OCI-LY7 (cell line): ENCODE measurements around the gene TMEM114. TPM values are rescaled to one million over a fixed set of nuclear protein-coding genes. Genes with fewer than 3 reads are reported as not detected.

Source experiments
- BruUV-seq: library from RNA; stranded (reverse); fragments of 400-500 nt; replicated peaks from 2 replicates; lab custom pipeline; 2021; lab: Mats Ljungman, UMichigan
- CTCF ChIA-PET: fragments of 300-600 bp; sonication (Branson Sonifier 250); formaldehyde crosslinking; loops from one replicate; lab custom pipeline; 2022; ENCODE audit warnings: antibody characterized with exemption; ENCODE audit not compliant: unreplicated experiment; lab: Charles Lee
- POLR2A ChIA-PET: fragments of 300-600 bp; sonication (Branson Sonifier 250); formaldehyde crosslinking; loops from one replicate; lab custom pipeline; 2022; ENCODE audit warnings: antibody characterized with exemption; lab: Charles Lee
- DNase-seq: peaks from one replicate; pipeline ENCODE4 v3.0.0-alpha.2; 2015; ENCODE audit warnings: low spot score
- H2AFZ ChIP-seq: fragments of 200-600 bp; sonication (generic), shearing (Covaris generic); 2 replicates; pipeline ENCODE4 v1.6.1; 2014; ENCODE audit warnings: mild to moderate bottlenecking, antibody characterized with exemption, low read length, moderate library complexity
- H3K27ac ChIP-seq: fragments of 200-600 bp; sonication (generic); 2 replicates; pipeline ENCODE4 v1.5.1; 2014; ENCODE audit warnings: mixed run types, low read depth, mild to moderate bottlenecking, moderate library complexity, low read length, inconsistent platforms; ENCODE audit not compliant: poor library complexity, severe bottlenecking
- H3K36me3 ChIP-seq: fragments of 200-600 bp; sonication (generic); 2 replicates; pipeline ENCODE4 v1.6.1; 2014; ENCODE audit warnings: mild to moderate bottlenecking, antibody characterized with exemption, low read length, moderate library complexity, mixed read lengths; ENCODE audit not compliant: insufficient read depth
- H3K4me1 ChIP-seq: fragments of 200-600 bp; sonication (generic); 2 replicates; pipeline ENCODE4 v1.5.1; 2014; ENCODE audit warnings: mild to moderate bottlenecking, low read length; ENCODE audit not compliant: insufficient read depth, poor library complexity, severe bottlenecking
- H3K4me2 ChIP-seq: fragments of 200-600 bp; sonication (generic); 2 replicates; pipeline ENCODE4 v1.6.1; 2014; ENCODE audit warnings: mild to moderate bottlenecking, low read length
- H3K4me3 ChIP-seq: fragments of 200-600 bp; sonication (generic); 2 replicates; pipeline ENCODE4 v1.5.1; 2014; ENCODE audit warnings: mild to moderate bottlenecking, low read depth, low read length; ENCODE audit not compliant: poor library complexity, severe bottlenecking
- H3K79me2 ChIP-seq: fragments of 200-600 bp; sonication (generic); 2 replicates; pipeline ENCODE4 v1.6.1; 2016; ENCODE audit warnings: low read depth, mild to moderate bottlenecking, low read length, moderate library complexity, mixed read lengths; ENCODE audit not compliant: insufficient read depth
- H3K9me2 ChIP-seq: fragments of 200-600 bp; sonication (generic); 2 replicates; pipeline ENCODE4 v1.6.1; 2016; ENCODE audit warnings: mild to moderate bottlenecking, low read length, mixed read lengths; ENCODE audit not compliant: insufficient read depth
- H3K9me3 ChIP-seq: fragments of 200-600 bp; sonication (generic); 2 replicates; pipeline ENCODE4 v1.6.1; 2014; ENCODE audit warnings: mild to moderate bottlenecking, mixed run types, low read length, mixed read lengths
- H4K20me1 ChIP-seq: fragments of 200-600 bp; sonication (generic); 2 replicates; pipeline ENCODE4 v1.6.1; 2014; ENCODE audit warnings: mild to moderate bottlenecking, antibody characterized with exemption, low read length, moderate library complexity, mixed read lengths; ENCODE audit not compliant: insufficient read depth
- CTCF ChIP-seq: fragments of 200-600 bp; sonication (generic); conservative IDR thresholded peaks from 2 replicates; pipeline ENCODE4 v1.5.1; 2014; ENCODE audit warnings: mild to moderate bottlenecking, antibody characterized with exemption, low read length, moderate library complexity, mixed read lengths
- EZH2phosphoT487 ChIP-seq: fragments of 200-600 bp; sonication (generic); IDR thresholded peaks from 2 replicates; pipeline ENCODE4 v1.6.1; 2018; ENCODE audit warnings: low read depth, borderline replicate concordance, mild to moderate bottlenecking, mixed run types, antibody characterized with exemption, low read length, moderate library complexity, mixed read lengths
- intact Hi-C: fragments of 100-400 bp; cut with micrococcal nuclease; formaldehyde crosslinking; loops from one replicate; pipeline ENCODE4 v1.10.0; 2022; ENCODE audit not compliant: unreplicated experiment
- total RNA-seq, 2 experiments: library from RNA; depleted of rRNA in 1 of 2; stranded (reverse); fragments of >200 nt in 1 of 2; shearing (Covaris generic) in 1 of 2; gene quantifications; 2 replicates each; pipeline ENCODE4 v1.2.3, GENCODE V29; 2014 to 2022

Gene TMEM114
- total RNA-seq, 2 experiments from 2014 or later = not detected

- no peaks in the 10 kb centered on the region for H3K4me1 ChIP-seq
- H3K36me3 ChIP-seq = no peaks in the 10 kb centered on the region
- H3K4me2 ChIP-seq = no peak overlapping the region
- H3K79me2 ChIP-seq = no peaks in the 10 kb centered on the region
- no peaks in the 10 kb centered on the region for H3K9me2 ChIP-seq
- no peak for DNase-seq
- no peak overlapping the region for H3K4me3 ChIP-seq
- TF ChIP-seq EZH2phosphoT487 = no peak
- TF ChIP-seq CTCF = no peak
- H3K27ac ChIP-seq = no peak overlapping the region
- CTCF ChIA-PET = no interaction called here
- H4K20me1 ChIP-seq = no peaks in the 10 kb centered on the region; the same call in 1 of the 2 replicates
- no TSS peak for BruUV-seq
- intact Hi-C loops = no loop called here
- no peaks in the 10 kb centered on the region for H3K9me3 ChIP-seq
- POLR2A ChIA-PET = no interaction called here
- H2AFZ ChIP-seq = no peak overlapping the region
Observed at GRCh38 chr16:8595783-8596182, 5.5 kb upstream of the TMEM114 start.

- no peaks in the 10 kb centered on the region for H4K20me1 ChIP-seq
- no peak for DNase-seq
- no peaks in the 10 kb centered on the region for H3K79me2 ChIP-seq
- intact Hi-C loops = no loop called here
- no peaks in the 10 kb centered on the region for H3K36me3 ChIP-seq
- H3K27ac ChIP-seq = no peak overlapping the region
- no peaks in the 10 kb centered on the region for H3K9me3 ChIP-seq
- H3K9me2 ChIP-seq = no peaks in the 10 kb centered on the region
- no peak overlapping the region for H3K4me2 ChIP-seq
- ChIA-PET CTCF (no interaction called here), POLR2A (no interaction called here)
- H2AFZ ChIP-seq = no peak overlapping the region
- TF ChIP-seq EZH2phosphoT487 (no peak), CTCF (no peak)
- H3K4me3 ChIP-seq = no peak overlapping the region
- no peaks in the 10 kb centered on the region for H3K4me1 ChIP-seq
- no TSS peak for BruUV-seq
Observed at GRCh38 chr16:8594149-8594666, 3.9 kb upstream of the TMEM114 start.

GRCh38 chr16:8591451-8591850 is 1.1 kb upstream of the TMEM114 start:
- Histone ChIP-seq H3K4me3 (no peak overlapping the region), H3K9me2 (no peaks in the 10 kb centered on the region), H2AFZ (no peak overlapping the region), H3K4me1 (no peaks in the 10 kb centered on the region), H3K36me3 (no peaks in the 10 kb centered on the region), H4K20me1 (no peaks in the 10 kb centered on the region), H3K79me2 (no peaks in the 10 kb centered on the region), H3K27ac (no peak overlapping the region), H3K9me3 (no peaks in the 10 kb centered on the region), H3K4me2 (no peak overlapping the region)
- ChIA-PET POLR2A (no interaction called here), CTCF (no interaction called here)
- TF ChIP-seq CTCF = no peak
- no peak for TF ChIP-seq EZH2phosphoT487
- intact Hi-C loops = no loop called here
- BruUV-seq = no TSS peak
- DNase-seq = no peak
